H1 (cell line): Measurements from ENCODE around the gene CD180. TPM values are rescaled to one million over a fixed set of nuclear protein-coding genes. Genes with fewer than 3 reads are reported as not detected.

Source experiments
- CBX5 ChIP-seq: fragments of 300-800, 300-1000 bp; sonication (generic); IDR thresholded peaks from 2 replicates; pipeline ENCODE4 v1.7.1; 2016; ENCODE audit warnings: antibody characterized with exemption, low read length, low read depth
- CBX8 ChIP-seq: fragments of 300-800, 300-1000 bp; sonication (generic); IDR thresholded peaks from 2 replicates; pipeline ENCODE4 v1.7.1; 2016; ENCODE audit warnings: low read depth, low read length, borderline replicate concordance
- E2F6 ChIP-seq: IDR thresholded peaks from 2 replicates; pipeline ENCODE4 v1.6.1; 2012; ENCODE audit warnings: inconsistent platforms
- JUN ChIP-seq: IDR thresholded peaks from 2 replicates; pipeline ENCODE4 v1.6.1; 2011; ENCODE audit warnings: low read depth, mild to moderate bottlenecking, improper control_type of control experiment, low read length
- SP2 ChIP-seq: IDR thresholded peaks from 2 replicates; pipeline ENCODE4 v1.6.1; 2012; ENCODE audit warnings: mild to moderate bottlenecking, low read length, inconsistent platforms
- polyA plus RNA-seq, 7 experiments: library from polyadenylated mRNA; depleted of rRNA in 3 of 7; stranded (reverse) in 5 of 7; unstranded in 2 of 7; fragments of >200 nt in 5 of 7; fragments of 200-250 nt in 2 of 7; gene quantifications; 1 replicate in 5 of 7; 2 replicates in 1 of 7; 4 replicates in 1 of 7; pipeline versions ENCODE4 v1.2.1 to v1.2.3, GENCODE V29; 2011 to 2013; ENCODE audit warnings: missing spikeins in 2 of 7, mixed read lengths in 2 of 7
- total RNA-seq: library from RNA; stranded (reverse); fragmentation: NEBNext Ultra II Directional; extraction: Animal tissue kit (Norgen Biotek cat#: 25700); gene quantifications from 2 replicates; pipeline ENCODE4 v1.2.1, GENCODE V29; 2021
- TF ChIP-seq, protein P1 (sequence below): IDR thresholded peaks from 2 replicates; pipeline ENCODE4 v1.6.1; 2011; ENCODE audit warnings: low read depth, mild to moderate bottlenecking, low read length; ENCODE audit not compliant: insufficient read depth

The CD180 gene
- total and polyA plus RNA-seq, 2 of the 8 experiments (the other 6 are each of a cell fraction or from before 2014, with no cell fraction given), result not detected

GRCh38 chr5:67170767-67171166 lies 25.8 kb downstream of the CD180 start (continued):
- TF ChIP-seq SP2 (no peak), CBX8 (no peak), E2F6 (no peak), CBX5 (no peak), JUN (no peak)
- TF ChIP-seq, protein P1, sequence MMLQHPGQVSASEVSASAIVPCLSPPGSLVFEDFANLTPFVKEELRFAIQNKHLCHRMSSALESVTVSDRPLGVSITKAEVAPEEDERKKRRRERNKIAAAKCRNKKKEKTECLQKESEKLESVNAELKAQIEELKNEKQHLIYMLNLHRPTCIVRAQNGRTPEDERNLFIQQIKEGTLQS, result no peak
